AG09319 (cell line): ENCODE measurements around the gene C5.

Experiments used
- DNase-seq: peaks from one replicate; pipeline ENCODE4 v3.0.0-alpha.2; 2010; ENCODE audit warnings: low read depth; ENCODE audit errors: extremely low read depth
- TF ChIP-seq, protein P1 (sequence below): IDR thresholded peaks from 2 replicates; pipeline ENCODE4 v1.5.1; 2011; ENCODE audit warnings: low read depth, mild to moderate bottlenecking, inconsistent platforms, low read length, moderate library complexity

Gene C5

DNA sequence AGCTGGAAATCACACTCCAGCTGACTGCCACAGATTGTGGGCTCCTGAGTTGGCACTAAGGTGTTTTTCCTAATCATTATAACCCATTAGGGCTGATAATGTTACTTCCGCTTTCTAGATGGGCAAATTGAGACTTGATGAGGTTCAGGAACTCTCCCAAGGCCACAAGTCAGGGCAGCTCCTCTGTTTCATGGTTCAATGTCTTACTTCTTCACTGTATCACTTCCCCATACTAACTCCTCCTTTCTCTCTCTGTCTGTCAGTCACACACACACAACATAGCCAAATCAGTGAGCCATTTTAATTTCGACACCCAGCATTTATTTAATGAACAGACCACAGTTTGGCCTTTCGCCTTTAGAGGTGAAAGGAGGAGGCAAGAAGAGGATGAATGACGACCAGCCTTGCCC, 105.6 kb downstream of the C5 start:
- TF ChIP-seq, protein P1, sequence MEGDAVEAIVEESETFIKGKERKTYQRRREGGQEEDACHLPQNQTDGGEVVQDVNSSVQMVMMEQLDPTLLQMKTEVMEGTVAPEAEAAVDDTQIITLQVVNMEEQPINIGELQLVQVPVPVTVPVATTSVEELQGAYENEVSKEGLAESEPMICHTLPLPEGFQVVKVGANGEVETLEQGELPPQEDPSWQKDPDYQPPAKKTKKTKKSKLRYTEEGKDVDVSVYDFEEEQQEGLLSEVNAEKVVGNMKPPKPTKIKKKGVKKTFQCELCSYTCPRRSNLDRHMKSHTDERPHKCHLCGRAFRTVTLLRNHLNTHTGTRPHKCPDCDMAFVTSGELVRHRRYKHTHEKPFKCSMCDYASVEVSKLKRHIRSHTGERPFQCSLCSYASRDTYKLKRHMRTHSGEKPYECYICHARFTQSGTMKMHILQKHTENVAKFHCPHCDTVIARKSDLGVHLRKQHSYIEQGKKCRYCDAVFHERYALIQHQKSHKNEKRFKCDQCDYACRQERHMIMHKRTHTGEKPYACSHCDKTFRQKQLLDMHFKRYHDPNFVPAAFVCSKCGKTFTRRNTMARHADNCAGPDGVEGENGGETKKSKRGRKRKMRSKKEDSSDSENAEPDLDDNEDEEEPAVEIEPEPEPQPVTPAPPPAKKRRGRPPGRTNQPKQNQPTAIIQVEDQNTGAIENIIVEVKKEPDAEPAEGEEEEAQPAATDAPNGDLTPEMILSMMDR, result no peak
- DNase-seq, result no peak

DNA sequence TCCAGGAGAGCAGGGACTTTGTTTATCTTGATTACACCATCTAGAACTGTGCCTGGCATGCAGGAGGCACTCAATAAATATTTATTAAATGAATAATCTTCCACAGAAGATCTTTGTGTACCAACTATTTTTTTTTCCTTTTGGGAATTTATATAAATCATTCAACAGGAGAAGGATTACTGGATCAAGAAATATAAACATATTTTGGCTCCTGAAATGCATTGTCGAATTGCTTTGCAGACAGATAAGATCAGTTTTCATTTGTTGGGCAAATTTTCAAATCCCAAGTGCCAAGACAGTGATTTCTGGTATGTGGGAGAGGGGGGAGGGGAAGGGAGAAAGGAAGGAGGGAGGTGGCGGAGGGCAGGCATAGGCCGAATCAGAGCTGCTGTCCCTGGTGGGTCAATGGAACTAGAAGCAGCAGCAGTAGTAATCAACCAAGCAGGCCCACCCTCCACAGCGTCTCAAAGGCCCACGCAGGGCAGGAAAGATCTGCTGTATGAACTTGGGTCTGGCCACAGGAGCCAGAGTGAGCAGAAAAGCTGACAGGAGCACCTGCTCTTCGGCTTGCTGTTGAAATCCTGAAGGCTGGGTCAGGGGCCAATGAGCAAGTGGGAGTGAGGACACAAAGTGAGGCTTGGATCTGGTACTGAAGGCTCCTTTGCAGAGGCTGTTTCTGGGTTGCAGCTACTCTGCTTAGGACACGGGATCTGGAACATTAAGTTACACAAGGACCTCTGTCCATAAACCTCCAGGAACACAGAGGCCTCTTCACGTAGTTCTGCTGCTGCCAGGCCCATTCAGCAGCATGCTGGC, 107.7 kb downstream of the C5 start:
- DNase-seq, result no peak
- TF ChIP-seq, protein P1, result no peak

DNA sequence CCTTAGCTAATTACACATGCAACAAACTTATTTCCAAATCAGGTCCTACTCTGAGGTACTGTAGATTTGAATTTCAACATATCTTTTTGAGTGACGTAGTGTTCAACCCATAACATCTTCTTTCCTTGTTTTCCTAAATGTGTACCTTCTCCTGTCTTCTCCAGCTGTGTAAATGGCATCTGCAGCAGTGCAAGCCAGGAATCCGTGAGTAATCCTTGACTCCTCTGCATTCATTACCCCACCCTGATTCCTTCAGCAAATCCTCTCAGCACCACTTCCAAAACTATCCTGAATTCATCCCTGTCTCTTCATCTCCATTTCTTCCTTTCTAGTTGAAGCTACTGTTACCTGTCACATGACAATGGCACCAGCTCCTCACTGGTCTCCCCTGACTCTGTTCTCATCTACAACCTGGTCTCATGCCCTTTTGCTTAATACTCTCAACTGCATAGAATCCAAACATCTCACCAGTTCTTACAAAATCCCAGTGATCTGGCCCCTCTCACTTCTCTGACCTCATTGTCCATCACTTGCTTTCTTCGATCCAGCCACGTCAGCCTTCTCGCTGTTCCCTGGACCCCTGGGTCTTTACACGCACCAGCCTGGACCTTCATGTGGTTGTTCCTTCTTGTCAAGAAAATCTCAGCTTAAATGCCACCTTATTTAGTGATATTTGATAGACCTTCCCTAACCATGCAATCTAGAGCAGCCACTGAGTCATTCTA, 108.9 kb downstream of the C5 start:
- DNase-seq, result no peak
- TF ChIP-seq, protein P1, result no peak

DNA sequence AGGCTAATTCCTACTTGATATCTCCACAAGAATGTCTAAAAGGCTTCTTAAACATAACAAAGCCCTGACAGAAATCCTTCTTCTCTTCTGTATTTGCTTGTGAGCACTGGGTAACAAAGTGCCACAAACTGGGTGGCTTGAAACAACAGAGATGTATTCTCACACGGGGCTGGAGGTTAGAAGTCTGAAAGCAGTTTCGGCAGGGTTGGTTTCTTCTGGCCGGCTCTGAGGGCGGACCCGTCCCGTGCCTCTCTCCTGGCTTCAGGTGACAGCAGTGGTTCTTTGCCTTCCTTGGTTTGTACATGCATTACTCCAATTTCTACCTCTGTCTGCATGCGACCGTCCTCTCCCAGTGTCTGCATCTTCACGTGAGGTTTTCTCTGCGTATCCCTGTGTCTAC, 109.5 kb downstream of the C5 start:
- TF ChIP-seq, protein P1, result no peak
- DNase-seq, result no peak

DNA sequence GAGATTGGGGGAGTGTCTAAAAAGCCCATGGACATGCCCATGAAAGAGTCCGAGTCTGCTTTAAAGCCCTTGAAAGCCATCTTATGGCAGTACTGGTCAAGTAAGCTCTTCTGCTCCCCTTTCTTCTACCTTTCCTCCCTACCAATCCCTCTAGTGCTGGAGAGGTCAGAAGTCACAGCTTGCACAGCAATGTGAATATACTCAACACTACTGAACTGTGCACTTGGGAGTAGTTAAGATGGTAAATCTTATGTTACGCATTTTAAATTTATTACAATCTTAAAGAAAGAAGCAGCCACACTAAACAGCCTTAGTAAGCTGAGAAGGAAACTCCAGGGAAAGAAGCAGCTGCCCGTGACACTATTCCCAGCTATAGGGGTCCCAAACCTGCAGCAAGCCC, 111.2 kb downstream of the C5 start:
- TF ChIP-seq, protein P1, result no peak
- DNase-seq, result no peak

DNA sequence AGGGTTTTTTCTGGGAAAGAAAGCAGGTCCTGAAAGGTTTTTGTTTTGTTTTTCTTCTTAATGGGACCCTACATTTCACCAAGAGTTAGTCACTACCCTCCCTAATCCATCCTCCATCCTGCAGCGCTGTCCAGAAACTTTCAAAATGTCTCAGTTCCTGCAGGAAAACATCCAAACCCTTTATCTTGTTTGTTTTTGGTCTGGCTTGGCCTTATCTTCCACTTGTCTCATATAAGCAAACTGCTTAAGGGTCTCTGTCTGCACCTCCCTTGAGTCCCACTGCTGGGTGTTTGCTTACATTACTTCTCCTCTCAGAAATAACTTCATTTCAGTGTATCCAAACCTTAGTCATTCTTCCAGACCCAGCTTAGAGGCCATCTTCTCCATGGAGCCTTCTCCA, 112.5 kb downstream of the C5 start:
- DNase-seq, result no peak
- TF ChIP-seq, protein P1, result no peak

DNA sequence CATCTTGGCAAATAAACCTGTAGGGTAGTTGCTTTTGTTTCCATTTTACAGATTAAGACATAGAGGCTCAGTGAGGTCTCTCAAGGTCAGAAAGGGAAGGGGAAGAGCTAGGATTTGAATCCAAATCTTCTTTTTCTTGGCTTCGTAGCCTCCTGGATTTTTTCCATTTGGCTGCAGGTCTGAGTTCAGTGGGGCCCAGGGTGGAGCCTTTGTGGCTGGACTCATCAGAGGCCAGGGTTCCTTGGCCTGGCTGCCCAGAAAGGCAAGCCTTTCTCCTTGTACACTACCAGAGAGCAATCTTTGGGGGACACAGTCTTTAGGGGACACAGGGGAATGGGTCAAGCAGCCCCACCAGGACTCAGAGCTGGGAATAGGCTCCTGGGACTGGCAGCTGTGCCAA, 112.9 kb downstream of the C5 start:
- TF ChIP-seq, protein P1, result no peak
- no peak for DNase-seq
